Hypothalamus (tissue), 51 donors: ENCODE results near the gene XPO1.
"Not testable (repeated sequence)": the region's sequence is repeated elsewhere in the genome, so short reads cannot be mapped to it uniquely, and the experiment has no call there.

Experiments used
- DNase-seq, 51 donors: peaks; one replicate each; lab custom pipeline; 2025; lab: John Stamatoyannopoulos, UW

XPO1 gene

DNA sequence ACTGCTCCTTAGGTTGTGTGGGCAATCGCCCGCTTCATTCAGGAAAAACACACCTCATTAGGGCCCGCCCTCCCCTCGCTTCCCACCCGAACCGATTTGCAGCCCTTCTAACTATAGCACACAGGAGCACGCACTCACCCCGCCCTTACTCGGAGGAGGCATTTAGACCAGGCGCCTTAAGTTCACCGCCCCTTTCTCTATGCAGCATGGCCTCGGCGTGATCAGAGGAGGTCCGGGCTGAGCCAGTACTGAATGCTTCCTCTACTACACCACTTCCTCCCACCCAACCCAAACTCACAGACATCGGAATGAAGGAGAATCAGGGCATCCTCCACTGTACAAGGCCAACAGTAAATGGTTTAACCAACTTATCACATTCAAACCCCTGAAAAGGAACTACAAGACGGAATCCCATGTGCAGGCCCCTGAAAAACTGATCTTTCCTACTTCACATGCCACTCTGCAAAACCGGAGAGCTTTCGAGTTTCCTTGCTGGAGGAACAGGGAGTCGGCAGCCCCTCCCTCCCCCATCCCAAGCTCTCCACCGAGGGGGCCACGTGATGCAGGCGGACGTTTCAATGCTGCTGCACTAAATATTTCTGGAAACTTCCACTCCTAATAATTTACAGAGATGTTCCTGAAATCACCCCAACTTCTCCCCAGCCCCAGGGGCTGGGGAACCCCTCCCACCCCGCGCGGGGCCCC lies 1.4 kb downstream of the XPO1 start:
- peak; percentile 26 to 93 (median 70) for DNase-seq

DNA sequence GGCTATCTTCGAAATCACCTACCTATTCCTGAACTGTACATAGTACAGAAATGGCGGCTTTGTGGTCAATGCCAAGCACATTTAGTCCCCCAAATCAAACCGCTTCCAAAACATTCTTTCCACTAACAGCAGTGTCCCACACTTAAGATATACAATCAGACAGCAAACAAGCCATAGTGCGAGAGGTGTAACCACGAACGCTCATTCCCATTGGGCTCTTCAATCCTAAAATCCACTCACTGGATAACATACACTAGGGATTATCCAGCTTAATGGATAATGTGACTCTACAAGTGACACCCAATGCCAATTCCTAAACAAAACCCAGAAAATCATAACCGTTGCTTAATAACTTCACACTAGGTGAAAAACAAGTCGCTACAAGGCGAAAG lies 2.0 kb downstream of the XPO1 start:
- peak in 1 of 51 donors; percentile 27 for DNase-seq

DNA sequence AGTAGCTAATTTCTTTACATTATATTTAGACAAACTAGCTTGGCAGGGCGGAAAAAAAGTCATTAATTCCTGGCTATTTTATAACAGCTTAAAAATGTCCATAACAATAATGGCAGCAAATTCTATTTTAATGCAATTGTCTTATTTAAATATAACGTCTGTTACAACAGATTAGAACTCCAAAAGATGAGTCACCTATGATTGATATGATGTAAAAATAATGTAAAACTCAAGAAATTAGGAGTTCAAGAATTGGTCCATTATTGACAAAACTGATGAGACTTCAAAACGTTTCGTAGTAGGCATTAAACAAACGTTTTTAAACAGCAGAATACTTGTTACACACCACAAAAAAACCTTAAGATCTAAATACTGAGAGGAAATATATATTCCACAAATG lies 2.7 kb downstream of the XPO1 start:
- DNase-seq, result no peak

DNA sequence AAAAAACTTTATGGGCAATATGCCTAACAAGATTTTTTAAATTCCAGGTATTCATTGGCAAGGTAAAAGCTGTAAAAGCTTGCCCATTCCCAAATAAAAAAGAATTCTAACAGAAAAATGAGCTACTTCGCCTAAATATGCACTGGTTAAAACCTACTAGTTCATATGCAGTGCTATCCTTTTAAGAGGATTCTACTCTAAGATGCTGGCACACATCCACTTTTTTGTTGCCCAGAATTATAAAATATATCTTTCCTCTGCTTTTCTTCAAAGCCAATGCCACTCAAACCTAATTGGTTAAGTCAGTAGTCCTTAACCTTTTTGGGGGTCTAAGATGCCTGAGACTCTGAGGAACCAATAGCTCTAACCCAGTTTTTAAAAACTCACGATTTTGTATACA lies 3.2 kb downstream of the XPO1 start:
- no peak for DNase-seq

DNA sequence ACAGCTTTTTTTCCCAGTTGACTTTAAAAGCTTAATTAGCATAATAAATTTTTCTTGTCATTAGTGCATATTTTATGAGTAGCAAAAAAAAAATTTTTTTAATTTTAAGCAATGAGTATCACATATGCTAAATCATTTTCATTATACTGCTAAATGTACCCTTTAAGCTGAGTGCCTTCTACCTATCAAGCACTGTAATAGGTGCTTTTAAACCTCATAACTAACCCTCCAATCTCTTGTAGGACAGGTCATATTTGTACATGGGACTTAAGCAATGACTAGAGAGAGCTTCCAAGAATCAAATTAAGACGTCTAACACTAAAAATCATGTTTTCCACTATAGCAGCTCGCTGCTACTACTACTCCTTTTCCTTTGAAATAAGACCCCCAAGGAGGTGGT lies 7.4 kb downstream of the XPO1 start:
- no peak for DNase-seq

DNA sequence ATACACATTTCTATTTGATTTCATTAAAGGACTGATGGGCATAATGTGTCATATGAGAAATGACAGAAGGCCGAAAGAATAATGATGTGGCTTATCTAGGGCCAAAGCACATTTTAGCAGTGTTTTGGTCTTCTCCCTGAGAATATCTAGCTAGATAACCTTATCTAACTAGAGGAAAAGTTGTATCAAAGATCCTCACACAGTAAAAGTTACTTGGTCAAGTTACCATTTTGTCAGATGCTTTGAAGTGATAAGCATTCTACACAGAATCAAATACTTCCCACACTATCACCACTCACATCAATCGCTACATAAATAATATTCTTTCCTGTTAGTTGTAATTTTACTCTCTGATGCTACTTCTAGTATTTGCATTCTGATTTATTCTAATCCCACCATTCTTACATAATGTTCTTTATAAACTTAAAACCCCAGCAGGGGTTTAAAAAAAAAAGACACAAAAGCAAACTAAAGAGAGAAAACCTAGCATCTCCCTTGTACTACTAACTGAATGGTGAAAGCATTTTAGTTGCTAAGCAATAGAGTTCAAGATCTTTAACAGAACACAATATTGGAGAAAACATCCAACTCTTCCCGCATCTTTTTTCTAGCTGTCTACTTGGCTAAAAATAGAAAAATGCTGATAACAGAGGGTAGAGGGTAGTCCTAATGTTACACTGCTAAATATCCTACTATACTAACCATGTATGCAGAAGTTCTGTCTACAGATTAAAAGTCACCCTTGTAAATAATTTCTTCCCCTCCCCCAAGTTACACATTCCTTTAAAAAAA lies 8.0 kb downstream of the XPO1 start:
- no peak for DNase-seq

DNA sequence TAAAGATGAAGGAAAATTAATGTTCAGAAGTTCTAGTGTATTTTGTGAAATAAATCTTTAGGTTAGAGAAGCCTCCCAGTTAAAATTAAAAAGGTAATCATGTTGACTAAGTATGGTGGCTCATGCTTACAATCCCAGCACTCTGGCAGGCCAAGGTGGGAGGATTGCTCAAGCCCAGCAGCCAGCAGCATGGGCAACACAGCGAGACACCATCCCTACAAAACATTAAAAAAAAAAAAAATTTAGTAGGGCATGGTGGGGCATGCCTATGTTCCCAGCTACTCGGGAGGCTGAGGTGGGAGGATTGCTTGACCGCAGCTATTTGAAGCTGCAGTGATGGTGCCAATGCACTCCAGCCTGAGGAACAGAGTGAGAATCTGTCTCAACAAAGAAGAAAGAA lies 17.9 kb downstream of the XPO1 start:
- peak in 1 of 51 donors; percentile 14 for DNase-seq

DNA sequence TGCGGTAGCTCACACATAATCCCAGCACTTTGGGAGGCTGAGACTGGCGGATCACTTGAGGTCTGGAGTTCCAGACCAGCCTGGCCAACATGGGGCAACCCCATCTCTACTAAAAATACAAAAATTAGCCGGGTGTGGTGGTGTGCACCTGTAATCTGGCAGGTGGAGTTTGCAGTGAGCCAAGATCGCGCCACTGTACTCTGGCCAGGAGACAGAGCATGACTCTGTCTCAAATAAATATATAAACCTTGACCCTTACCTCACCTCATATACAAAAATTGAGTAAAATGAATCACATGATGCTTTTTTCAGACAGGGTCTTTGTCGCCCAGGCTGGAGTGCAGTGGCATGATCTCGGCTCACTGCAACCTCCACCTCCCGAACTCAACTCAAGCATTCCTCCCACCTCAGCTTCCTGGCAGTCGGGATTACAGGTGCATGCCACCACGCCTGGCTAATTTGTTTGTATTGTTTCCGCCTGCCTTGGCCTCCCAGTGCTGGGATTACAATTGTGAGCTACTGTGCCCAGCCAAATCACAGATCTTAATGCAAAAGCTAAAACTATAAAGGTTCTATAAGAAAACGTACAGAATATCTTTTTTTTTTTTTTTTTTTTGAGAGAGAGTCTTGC lies 25.3 kb downstream of the XPO1 start:
- DNase-seq, result no peak

DNA sequence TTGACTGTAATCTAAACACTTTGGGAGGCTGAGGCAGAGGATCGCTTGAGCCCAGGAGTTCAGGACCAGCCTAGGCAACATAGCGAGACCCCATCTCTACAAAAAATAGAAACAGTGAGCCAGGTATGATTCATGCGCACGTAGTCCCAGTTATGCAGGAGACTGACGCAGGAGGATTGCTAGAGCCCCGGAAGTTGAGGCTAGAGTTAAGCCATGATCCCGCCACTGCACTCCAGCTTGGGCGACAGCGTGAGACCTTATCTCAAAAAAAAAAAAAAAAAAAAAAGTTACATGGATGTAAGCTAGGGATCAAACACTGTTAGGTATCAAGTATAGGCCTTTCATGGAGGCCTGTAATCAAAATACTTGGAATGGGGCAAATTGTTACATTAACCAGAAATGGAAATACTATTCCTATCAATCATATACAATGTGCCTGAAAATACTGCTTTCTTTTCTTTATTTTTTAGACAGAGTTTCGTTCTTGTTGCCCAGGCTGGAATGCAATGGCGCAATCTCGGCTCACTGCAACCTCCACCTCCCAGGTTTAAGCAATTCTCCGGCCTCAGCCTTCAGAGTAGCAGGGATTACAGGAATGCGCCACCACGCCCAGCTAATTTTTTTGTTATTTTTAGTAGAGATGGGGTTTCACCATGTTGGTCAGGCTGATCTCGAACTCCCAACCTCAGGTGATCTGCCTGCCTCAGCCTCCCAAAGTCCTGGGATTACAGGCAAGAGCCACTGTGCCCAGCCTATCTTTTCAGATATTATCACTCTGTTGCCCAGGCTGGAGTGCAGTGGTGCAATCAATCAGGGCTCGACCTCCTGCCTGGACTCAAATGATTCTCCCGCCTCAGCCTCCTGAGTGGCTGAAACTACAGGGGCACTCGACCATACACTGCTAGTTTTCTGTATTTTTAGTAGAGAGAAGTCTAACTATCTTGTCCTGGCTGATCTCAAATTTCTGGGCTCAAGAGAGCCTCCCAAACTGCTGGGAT lies 27.2 kb downstream of the XPO1 start:
- DNase-seq, result no peak

DNA sequence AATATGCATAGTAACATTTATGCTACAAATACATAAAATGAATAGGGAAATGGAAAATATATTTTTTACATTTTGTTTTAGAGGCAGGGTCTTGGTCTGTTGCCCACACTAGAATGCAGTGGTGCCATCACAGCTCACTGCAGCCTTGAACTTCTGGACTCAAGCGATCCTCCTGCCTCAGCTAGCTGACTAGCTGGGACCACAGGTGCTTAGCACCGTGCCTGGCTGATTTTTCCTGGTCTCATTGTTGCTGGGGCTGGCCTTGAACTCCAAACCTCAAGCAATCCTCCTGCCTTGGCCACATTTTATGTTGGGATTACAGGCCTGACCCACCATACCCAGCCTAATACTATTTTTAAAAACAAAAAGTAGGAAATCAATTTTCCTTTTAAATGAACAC lies 33.2 kb downstream of the XPO1 start:
- no peak for DNase-seq

DNA sequence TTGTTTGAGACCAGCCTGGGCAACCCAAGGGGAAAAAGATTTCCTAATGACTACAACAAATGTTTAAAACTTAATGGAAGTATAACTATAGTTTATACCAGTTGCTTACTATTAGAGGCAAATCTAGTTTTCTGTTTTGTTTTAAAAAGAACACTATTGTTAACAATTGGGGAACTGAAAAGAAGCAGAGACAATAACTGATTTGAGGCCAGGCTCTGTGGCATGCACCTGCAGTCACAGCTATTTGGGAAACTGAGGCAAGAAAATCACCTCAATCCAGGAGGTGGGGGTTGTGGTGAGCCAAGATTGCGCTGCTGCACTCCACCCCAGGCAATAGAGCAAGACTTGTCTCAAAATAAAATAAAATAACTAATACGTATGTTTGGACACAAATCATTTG lies 39.1 kb downstream of the XPO1 start:
- DNase-seq, result no peak

DNA sequence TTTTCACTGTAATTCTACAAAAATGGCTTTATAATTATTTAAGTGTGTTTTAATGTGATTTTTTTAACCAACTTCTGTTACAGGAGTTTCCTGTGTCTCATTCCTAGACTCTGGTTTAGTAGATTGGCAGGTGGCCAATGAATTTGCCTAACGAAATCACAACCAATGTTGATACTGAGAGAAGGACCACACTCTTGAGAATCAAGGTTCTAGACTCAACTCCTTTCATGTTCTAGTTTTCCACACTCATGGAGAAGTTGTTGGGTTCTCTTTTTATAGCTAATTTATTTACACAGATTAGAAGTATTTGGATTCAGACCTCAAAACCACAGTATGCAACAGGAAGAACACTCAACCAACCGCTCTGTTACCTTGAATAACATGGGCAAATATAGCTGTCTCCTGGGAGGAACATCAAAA lies 44.6 kb downstream of the XPO1 start:
- no peak for DNase-seq

DNA sequence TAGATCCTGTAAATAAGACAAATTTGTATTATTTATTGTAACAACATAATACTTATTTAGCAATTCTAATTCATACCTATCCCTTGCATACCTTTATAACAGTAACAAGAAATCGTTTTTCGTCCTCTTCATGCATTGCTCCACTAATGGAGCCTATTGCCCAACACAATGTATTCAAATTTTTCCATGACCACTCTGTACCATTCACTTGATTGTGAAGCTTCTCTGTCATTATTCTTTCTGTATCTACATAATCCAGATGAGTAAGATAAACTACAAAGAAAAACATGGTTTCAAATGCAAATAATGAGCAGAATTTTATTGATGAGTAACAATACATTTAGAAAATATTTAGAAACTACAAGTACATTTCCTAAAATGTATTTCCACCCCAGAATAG lies 45.7 kb downstream of the XPO1 start:
- no peak for DNase-seq

DNA sequence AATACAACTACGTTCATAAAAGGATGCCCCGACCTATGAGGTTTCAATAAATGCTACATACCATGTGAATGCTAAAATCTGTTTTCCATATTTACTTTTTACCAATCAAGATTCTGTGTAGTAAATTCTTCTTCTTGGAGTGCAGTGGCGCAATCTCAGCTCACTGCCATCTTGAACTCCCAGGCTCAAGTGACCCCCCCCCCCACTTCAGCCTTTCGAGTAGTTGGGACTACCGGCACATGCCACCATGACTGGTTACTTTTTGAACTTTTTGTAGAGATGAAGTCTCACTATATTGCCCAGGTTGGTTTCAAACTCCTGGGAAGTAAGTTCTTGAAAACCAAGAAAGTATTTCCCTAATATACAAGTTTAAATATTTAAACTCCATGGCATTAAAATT lies 52.9 kb downstream of the XPO1 start:
- DNase-seq, result no peak

DNA sequence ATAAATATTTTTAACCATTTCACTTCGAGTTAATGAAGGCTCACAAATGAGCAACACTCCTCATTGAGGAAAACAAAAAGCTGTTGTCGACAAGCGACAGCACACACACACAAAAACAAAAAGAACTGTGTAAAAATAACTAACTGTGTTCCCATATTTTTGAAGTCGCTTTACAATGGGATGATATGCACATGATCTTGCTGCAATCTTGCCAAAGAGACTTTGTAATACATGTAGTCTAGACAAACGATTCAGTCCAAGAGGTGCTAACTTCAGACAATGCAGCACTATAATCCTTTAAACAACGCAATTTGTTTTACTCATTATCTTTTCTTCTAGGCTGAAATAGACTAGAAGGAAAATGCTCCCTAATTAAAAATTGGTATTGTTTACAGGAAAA lies 60.1 kb downstream of the XPO1 start:
- peak in 1 of 51 donors; percentile 4 for DNase-seq

DNA sequence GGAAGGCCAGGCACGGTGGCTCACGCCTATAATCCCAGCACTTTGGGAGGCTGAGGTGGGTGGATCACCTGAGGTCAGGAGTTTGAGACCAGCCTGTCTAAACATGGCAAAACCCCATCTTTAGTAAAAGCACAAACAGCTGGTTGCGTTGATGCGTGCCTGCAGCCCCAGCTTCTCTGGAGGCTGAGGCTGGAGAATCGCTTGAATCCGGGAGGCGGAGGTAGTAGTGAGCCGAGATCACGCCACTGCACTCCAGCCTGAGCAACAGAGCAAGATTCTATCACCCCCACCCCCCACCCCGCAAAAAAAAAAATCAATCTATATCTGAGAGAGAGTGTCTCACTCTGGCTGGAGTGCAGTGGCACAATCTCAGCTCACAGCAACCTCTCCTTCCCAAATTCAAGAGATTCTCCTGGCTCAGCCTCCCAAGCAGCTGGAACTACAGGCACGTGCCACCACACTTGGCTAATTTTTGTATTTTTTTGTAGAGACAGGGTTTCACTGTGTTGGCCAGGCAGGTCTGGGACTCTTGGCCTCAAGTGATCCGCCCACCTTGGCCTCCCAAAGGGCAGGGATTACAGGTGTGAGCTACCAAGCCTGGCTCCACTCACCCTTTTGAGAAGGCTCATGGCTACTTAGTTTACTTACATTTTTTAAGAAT lies 61.1 kb downstream of the XPO1 start:
- DNase-seq, result not testable (repeated sequence)

DNA sequence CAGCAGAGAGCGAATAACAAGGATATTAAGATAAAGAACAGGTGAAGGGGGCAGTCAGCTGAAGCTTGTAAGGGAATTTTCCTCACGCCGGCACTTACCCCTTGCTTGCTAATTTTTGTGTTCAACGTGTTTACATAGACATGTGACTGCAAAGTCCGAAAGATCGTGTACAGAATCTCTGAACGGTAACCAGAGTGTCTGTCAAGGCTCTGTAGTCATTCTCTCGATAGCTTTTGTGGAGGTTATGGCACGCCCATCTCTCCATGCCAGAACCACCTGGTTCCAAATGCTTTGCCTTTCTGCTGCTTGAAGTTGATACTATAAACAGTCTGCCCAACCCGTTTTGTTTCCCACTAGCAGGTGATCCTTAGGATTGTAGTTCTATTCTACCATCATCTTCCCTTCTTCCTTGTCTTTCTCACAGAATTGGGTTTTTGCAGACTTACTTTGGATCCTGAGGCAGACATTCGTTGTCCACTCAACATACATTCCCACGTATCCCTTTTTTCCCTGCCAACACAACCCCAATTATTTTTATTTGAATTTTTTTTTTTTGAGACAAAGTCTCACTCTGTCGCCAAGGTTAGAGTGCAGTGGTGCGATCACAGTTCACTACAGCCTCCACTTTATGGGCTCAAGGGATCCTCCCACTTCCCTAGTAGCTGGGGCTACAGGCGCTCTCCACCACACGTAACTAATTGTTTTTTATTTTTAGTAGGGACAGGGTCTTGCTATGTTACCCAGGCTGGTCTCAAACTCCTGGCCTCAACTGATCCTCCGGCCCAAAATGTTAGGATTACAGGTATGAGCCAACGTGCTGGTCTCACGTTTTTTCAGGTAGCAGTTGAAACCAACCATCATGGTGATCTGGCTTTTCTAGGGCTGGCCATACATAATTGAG lies 66.0 kb downstream of the XPO1 start:
- peak in 3 of 51 donors; percentile 23 to 54 (median 25) for DNase-seq

DNA sequence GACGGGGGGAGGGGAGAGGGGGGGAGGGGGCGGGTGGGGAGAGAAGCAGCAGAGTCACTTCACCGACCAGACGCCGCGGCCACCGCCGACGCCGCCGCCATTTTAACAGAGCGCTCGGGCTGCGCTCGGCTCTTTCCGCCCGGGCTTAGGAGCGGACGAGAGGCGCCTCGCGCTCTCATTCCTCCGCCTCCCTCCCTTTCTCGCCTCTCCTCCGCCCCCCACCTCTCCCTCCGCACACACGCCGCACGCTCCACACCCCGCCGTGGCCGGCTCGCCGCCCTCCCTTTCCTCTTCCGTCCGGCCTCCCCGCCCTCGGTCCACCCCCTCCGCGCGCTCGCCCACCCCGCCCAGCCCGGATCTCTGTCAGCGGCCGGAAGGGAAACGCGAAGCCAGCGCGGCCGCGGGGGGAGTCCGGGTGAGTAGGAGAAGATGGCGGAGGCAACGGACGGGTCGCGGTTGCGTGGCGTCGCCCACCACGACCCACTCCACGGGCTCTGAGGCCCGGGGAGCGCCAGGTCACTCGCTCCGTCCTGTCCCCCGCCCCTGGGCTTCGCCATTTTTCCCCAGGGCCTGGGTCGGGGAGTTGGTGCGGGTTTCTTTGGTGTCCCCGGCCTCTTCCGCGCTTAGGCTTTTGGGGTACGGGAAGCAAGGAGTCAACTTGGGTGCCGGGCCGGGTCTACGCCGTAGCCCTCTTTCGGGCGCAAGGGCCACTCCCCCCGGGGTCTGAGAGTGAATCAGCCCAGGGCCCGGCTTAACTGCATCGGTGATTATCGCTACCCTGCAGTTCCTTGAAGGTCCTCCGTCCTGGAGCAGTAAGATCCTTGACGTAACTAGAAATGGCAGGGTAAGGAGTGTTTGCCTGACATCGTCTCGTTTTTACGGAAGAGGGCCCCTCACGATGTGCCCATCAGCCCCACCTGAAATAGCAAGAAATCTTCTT lies 66.9 kb downstream of the XPO1 start, which contains the start of gene USP34:
USP34 (minus strand) TSS at position 123 of the 940 bp plus-strand sequence. CDS start 395 bp downstream, outside the sequence.
- DNase-seq, result peak; percentile 50 to 96 (median 90)
